ENCODE measurements around the gene TMEM120B.
A peak's percentile ranks its signal among the peaks of the same experiment; 100 is the strongest.

The TMEM120B gene

GRCh38 chr12:121791671-121792551 is 79.4 kb downstream of the TMEM120B start:
- DNase-seq: no peak

DNA sequence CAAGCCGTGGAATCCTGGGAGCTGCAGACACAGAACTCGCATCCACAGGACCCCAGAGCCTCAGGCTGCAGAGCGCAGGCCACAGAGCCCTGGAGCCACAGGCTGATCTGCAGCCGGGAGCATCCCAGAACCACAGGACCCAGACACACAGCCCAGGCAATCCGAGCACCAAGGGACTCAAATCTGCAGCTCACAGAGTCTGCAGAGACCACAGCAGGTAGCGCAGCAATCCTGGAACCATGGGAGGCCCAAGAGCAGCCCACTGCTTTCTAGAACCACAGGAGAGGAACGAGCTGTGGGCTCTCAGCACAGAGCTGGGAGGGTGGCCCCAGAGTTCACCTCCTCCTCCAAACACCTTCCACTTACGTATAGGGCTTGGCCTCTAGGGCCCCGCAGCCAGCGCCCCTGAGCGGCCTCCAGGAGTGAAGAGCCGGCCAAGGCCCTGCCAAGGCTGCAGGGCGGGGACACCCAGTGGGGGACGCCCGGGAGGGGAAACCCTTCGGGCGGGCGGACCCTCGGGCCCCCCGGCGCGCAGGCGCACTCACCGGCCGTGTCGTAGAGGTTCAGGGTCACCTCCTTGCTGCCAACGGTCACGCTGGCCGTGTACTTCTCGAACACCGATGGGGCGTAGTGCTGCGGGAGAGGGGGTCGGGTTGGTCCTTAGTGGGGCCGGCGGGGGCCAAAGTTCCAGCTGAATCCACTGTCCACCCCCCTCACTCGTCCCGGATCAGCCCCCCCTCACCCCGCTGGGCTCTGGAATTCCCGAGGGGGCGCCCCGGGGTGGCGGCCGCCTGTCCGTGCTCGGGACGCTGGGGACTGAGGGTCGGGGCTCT is 80.3 kb downstream of the TMEM120B start:
- DNase-seq: peak; percentile 67

- DNase-seq: peak; percentile 73
Observed at GRCh38 chr12:121793440-121793837, 80.9 kb downstream of the TMEM120B start, which contains the start of gene RHOF. TSS of gene RHOF (minus strand) at chr12:121793688. CDS start at chr12:121793633, 55 bp downstream.

DNA sequence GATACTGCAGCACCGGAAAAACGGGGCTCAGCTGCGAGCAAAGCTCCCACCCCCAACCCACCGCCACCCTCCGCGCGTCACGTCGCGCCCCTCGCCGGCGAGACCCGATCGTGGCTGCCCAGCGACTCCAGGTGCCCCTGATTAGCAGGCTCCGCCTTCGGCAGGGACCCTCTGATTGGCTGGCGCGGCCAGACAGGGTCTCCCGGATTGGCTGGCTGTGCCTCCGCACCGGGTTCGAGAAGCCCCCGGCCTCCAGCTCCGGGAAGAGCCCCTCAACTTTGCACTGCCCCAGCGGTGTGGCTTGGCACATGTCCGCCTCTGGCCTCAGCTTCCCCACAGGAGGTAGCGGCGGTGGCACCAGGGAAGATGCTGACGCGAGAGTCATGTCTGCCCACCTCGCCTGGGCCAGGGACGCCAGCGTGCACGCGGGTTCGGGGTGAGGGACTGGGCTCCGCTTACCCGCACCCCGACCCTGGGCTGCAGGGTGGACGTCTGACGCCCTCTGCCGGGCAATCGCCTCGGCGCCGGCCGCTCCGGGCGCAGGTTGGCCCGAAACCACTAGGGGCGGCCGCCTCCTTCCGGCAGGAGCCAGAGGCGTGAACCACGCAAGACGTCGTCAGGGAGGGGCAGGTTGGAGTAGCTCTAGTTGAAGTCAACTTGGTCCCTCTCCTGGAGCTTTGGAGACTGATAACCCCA is 81.4 kb downstream of the TMEM120B start:
- DNase-seq: peak; percentile 98

DNA sequence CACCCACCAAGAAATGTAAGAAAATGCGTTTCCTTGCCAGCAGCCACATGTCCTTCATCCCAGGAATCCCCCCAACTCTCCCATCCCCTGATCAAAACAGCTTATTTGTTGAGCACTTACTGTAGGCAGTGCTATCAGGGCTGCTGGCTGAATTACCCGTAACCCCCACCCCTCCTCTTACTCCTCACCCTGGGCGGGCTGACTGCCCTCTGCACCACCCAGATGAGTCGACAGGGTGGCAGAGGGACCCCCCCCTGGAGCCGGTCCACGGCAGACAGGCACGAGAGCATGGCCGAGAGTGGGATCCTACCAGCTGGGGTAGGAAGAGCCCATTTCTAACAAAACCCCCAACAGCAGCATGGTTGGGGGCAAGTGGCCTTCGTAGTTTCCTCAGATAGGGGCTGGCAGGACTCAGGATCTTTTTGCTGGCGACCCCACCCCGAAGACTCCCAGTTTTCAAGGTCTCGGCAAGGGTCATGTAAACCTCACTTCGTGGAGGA is 82.0 kb downstream of the TMEM120B start:
- DNase-seq: no peak

DNA sequence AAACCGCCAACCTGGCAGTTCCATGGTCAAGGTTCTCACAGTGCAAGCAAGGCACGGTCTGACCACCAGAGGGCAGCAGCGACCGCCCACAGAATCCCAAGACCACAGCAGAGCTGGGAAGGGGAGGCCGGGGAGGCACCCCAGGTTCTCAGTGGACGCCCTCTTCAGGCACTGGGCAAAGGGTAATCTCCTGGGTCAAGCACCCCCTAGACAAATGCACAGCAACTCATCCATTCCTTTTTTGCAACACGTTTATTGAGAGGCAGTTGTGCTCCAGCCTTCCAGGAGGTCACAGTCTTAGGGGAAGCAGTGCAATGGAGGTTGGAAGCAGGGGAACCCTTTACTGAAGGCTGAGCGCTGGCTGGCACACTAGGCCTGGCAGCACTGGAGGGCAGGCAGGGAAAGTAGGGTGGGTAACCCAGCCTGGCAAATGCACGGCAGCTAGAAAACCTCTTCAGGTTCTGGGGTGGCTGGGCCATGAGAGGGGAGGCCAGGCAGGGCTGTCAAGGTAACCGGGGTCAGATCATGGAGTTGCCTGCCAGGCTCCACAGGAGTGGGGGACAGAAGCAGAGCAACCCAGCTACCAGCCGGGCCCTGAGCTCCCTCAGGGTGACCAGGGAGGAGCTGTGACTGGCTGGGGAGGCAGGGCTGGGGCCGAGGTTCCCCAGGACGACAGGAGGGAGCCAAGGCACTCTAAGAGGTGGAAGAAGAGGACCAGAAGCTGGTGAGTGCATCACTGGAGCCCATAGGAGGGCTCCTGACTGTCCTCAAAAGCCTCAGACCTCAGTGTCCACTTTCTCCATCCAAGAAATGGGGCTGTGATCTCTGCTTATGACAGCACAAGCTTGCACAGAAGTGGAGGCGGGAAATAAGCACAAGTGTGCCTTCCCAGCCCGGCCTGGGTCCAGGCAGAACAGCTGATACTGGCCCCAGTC is 82.7 kb downstream of the TMEM120B start:
- DNase-seq: peak; percentile 81

DNA sequence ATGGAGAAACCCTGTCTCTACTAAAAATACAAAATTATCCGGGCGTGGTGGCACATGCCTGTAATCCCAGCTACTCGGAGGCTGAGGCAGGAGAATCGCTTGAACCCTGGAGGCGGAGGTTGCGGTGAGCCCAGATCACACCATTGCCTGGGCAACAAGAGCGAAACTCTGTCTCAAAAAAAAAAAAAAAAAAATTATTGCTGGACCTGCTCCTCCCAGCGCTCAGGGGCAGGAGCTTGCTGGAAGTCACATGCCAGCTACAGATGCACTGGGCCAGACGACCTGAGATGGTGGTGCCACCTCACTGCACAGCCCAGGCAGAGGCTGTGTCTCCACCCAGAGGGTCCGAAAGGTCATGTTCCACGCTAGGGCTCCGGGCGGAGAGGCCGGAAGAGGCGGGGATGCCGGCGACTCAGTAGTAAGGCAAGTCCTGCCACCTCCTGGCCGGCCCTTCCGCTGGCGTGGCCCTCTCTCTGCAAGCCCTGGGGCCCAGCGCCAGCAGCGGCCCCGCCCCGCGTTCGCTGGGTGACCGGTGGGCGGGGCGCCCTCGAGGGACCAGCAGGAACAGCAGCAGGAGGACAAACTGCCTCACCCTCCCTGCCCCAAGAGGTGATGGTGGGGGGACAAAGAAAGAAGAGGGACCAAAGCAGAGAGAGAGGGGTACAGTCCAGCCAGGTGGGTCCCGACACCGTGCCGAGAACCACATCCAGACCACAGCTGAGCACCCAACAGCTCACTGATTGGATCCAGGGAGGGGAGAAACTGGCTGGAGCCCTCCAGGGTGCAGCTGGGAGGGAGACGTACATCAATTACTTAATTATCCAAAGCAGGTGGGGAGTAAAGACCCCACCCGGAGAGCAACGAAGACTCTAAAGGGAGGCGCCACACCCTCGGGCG is 84.6 kb downstream of the TMEM120B start:
- peak; percentile 87 for DNase-seq

DNA sequence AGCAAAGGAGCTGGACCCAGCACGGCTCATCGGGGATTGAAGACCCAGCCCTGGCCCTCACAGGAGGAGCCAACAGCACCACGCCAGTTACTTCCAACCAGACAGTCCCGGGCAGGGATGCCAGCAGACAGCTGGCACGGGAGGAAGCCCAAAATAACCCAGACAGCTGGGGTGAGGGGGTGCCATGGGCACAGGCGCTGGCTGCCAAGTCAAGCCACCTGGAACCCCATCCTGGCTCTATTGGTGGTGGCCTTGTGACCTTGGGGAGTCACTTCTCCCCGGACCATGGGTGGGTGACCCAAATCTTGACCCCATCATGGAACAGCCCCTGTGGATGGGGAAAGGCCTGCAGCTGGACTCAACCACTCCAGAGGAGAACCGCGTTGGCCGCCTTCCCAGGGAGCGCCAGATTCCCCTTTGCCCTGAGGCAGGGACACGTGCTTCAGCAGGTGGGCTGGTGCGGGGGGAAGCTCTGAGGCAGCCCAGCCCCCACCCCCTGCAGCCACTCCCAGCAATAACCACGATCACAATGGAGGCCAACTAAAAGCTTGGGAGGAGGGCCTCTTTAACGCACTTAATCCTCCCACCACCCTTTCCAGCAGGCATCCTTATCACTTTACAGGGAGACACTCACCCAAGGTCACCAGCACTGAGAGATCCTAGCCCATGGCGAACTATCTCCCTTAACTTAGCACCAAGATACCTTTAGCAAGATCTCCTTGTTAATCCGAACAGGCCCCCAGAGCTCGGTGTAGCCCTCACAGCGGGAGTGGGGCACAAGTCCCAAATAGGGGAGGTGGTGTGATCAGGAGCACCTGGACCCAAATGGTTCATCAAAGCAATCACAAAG is 85.6 kb downstream of the TMEM120B start:
- DNase-seq: peak; percentile 58

GRCh38 chr12:121798787-121799155 is 86.2 kb downstream of the TMEM120B start:
- DNase-seq: no peak

DNA sequence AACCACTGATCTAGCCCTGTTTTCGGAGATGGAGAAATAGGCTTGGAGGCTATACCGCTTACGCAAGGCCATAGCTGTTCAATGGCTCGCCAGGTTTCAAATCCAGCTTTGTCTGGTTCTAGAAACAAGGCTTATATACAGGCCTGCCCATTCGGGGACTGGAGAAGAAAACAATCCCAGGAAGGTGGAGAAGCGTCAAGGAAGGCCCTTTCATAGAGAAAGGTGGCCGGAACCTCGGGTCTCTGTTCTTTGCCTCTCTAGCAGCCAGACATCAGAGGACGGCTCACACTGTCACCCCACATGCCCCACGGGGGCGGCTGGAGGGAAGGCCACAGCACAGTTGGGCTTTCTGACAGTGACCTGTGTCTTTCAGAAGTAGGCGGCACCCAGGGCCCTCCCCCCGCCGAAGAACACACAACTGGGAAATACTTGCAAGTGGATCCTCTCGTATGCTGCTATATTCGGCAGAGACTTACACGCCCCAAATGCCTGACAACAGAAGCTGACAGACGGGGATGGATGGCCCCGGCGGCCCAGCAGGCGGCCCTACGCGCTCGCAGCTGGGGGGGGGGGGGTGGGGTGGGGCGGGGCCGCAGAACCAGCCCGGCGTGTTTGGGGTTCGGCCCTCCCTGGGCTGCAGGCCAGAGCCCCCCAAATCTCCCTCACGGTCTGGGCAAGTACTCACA is 86.7 kb downstream of the TMEM120B start:
- peak; percentile 73 for DNase-seq

DNA sequence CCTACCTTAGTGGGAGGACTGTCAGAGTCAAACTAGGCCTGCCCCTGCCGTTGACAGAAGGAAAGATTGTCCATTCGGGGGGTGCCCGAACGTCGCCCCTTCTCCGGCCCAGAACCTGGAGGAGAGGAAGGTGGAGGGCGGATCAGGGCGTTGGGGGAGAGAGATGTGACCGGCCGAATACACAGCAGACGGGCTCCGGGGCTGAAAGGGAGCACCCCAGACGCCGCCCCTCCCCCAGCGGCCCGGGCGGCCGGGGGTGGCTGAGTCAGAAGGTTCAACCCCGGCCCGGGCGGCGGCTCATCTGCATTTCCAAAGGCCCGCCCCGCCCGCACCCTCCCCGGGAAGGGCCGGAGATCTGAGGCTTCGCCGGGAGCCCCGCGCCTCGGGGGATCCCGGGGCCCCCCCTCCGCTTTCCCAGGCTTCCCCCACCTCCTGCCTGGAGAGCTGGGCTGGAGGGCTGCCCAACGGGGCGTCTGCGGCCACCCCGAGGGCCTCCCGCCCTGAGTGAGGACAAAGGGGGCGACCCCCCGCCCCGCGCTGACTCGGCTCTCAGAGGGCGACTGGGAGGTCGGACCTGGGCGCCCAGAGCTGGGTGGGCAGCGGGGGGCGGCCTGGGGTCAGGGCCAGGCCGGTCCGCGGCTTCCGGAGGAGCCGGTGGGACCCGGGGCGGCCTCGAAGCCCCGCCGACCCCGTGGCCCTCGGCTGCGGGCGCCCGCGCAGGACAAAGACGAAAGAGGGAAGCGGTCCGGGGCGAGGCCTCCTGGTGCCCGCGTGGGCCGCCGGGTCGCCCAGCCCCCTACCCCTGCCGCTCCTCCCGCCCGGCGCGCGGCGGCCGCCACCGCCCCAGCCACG is 87.5 kb downstream of the TMEM120B start:
- peak; percentile 88 for DNase-seq

GRCh38 chr12:121800694-121801594 is 88.4 kb downstream of the TMEM120B start:
- DNase-seq: peak; percentile 85

DNA sequence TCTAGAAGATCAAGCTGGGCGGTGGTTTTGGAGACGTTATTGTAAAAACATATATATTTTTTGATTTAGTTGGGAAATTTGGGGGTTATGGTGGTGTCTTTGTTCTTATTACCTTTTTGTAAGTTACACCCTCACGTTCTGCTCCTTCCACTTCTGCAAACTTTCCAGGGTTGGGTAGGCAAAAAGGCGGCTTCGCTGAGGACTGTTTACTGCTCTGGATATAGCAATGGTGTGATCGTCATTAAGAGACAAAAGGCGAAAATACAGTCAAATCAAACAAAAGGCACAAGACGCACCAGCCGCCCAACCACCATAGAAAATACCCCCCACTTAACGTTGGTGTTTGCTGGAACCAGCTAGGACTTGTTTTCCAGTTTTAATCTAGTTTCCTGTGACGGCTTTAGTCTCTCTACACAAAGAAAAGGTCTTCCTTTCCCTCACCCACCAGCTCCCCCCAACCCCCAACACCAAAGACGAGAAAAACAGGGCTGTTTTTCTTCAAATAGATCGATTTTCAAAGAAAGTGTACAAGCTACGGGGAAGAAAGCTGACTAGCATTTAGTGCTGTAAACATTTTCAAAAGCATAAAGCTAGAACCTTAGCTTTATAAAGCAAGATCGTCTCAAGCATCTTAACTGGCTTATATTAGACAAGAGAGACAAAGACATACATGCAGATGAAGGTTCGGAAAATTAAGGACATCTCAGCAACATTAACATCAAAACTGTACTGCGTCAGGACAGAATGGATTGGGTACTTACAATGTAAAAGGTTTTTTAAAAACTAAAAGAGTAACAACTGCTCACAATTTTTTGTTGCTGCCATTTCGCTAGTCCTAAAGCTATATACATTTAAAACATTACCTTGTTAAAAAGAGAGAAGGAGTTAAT is 89.3 kb downstream of the TMEM120B start:
- peak; percentile 59 for DNase-seq

DNA sequence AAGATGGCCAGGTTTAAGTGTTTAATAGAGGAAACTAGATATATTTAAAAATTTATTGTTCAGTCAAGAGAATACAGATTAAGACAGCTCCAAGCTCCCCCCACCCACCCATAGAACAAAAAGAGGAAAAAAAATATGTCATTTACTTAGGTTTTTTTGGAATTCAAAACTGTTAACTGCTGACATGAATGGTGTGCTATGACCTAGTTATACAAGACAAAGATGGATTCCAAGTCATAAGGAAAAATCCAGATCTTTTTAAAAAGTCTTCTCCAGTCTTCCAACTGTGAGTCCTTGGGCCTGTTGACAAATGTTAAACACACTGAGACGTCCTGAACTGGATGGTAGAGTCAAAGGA is 89.9 kb downstream of the TMEM120B start:
- DNase-seq: no peak
